Skeletal muscle cell (primary cell): ENCODE data around the gene PTGER4.

Experiments
- DNase-seq: peaks from one replicate; pipeline ENCODE4 v3.0.0-alpha.2; 2010; ENCODE audit warnings: low read depth
- H3K4me3 ChIP-seq: 2 replicates; pipeline ENCODE4 v1.5.1; 2011; ENCODE audit warnings: low read depth, mild to moderate bottlenecking, control low read depth, low read length, moderate library complexity

Gene PTGER4

DNA sequence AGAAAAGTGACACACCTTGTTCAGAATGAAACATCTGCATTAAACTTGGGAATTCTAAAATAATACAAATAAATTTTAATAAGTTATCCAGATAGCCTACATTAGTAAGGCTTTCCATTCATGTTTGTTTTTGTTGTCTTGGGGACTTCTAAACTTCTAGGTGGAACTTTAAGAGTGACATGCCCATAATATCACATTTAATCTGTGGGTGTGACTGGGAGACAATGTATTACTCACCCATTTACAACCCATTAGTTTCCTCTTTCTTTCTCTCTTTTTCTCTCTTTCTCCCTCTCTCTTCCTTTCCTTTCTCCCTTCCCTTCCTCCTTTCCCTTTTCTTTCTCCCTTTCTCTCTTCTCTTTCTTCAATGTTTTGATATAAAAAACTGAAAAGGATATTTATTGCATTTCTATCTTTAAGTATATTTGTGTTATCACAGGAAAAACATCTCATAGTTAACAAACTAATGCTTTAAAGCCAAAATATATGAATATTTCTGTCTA is 12.5 kb upstream of the PTGER4 start:
- no peak overlapping the region for H3K4me3 ChIP-seq
- no peak for DNase-seq

DNA sequence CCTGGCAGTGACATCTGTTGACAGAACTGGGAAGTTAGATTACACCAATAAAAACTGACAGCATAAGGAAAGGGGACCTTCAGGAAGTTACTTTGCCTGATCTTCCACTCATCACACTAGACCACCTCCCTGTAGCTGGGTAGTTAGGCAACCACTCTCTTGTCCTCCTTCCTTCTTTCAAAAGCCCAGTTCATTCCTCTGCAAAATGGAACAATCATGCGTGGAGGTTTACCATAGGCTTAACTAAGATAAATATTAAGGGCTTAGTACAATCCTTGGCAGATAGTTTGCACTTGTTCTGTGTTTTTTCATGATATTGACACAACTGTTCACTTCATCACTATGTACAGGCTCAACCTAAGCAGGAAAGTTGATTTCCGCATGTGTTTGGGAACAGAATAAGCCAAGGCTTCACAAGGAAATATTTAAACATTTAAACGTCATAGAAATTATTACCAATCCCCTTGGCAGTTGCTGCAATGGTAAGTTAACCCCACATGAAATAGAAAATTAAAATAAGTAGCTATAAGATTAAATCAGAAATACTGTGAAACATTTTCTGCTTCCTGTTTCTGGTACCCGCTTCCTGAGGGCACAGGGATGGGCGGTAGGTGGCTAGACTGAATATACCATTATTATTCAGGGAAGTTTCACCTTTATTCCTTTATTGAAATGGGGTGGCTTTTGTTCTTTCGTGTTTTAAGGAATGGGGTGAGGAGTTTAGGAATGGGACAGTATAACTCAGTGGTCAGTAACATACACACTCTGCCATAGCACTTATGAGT is 9.9 kb upstream of the PTGER4 start:
- DNase-seq, result no peak
- H3K4me3 ChIP-seq, result no peak overlapping the region

DNA sequence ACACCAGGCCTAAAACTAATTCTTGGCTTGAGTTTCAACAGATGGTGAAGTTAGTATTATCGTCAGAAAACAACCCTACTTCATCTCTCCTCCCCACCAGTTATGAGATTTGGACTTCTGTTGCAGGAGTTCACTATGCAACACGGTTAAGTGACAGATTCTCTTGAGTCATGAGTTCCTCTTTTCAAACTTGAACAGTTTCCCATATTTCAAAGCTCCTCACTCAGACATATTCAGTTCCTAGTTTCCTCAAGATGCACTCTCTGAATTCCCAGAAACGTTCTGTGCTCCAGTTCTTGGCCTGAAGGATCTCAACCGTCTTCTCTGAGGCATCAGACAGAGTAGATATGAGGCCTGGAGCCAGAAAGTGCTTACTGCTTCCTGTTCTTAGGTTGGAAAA is 7.3 kb upstream of the PTGER4 start:
- no peak overlapping the region for H3K4me3 ChIP-seq
- DNase-seq, result no peak

DNA sequence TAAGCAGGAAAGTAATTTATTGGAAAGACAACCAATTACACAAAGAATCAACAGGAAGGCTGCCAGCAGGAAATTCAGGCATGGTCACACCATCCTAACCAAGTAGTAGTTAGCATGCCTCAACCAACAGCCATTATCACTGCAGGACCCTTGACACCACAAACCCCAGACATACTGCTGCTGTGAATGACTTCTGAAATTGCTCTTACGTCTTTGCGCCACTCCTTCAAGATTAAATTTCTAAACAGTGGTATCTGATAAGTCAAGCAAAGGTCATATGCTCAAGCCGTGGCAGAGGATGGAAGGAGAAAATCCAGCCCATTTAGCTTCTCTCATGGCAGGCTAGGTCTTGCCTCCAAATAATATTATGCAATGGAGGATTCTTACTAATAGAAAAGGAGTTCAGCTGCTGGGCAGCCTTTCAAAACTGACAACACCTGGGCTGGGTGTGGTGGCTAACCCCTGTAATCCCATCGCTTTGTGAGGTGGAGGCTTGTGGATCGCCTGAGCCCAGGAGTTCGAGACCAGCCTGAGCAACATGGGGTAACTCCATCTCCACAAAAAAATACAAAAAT is 5.0 kb upstream of the PTGER4 start:
- H3K4me3 ChIP-seq, result no peak overlapping the region
- no peak for DNase-seq

DNA sequence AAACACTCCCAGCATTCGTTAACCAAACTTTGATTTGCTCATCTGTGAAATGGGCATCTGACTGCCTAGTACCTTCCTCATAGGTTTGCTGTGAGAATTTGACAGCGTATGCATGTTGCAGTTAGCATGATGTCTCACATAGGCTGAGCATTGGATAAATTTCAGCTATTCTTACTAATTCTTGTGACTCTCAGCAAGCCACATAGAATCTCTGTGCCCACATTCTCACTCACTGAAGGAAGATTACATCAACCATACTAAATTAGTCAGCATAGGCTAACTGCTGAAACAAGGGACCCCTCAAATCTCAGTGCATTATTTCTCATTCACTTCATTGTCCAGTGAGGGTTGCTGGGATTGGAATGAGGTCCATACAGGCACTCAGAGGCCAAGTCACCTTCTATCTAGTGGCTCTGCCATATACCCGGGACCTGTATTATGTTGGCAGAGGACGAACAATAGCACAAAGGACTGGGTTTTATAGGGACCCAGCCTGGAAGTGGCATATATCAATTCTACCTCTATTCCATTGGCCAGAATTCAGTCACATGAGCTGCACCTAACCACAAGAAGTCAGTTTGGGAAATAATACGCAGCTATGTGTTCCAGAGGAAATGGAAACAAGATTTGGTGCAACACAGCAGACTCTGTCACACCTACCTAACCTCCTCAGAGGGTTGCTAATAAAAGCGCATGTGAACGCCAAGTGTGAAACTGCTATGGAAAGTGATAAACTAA is 4.2 kb upstream of the PTGER4 start:
- DNase-seq, result no peak
- no peak overlapping the region for H3K4me3 ChIP-seq

DNA sequence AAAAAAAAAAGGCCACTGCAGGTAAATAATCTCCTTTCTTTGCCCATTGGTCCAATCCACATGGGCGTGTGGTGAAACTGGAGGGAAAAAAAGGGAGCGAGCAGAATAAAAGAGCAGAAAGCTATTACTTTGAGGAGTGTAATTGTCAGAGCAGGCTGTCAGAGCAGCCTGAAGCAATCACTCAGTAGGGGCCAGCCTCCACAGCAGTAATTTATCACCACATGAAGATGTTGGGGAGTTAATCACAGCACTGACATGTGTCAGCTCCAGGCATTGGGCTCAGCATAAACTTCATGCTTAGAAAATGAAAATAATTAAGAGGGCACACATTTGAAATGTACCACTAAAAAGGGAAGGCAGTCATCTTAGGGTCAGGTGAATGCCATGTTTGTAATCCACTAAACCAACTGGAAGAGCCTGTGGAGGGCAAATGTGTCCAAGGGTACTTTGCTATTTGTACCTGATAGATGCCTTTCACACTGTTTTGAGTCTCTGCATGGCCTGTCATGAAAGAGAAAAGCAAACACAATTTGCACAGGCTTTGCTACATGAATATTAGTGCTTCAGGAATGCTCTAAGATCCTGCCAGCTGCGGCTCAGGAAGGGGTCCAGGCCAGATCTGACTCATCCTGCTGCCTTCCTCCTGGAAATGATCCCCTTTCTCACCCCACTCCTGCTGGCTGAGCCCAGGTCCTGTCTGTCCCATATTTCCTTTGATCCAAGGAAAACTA is 2.9 kb upstream of the PTGER4 start:
- no peak overlapping the region for H3K4me3 ChIP-seq
- DNase-seq, result peak; percentile 69

DNA sequence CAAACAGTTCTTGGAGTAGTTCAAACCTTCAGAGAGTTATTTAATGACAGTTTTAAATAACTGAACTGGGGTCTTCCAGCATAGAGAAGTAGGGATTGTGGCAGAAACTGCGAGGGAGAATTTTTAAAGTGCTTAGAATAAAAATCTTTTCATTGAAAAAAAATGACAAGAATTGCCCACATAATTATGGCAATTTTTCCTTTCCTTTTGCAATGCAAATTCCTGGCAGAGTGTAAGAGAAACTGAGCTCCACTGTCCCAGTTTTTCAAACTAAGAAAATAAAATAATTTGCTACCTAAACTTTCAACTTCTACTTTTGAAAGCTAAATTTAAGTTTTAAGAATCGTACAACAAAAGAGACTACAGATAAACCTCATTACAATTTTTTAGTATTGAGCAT is 2.3 kb upstream of the PTGER4 start:
- no peak overlapping the region for H3K4me3 ChIP-seq
- no peak for DNase-seq

DNA sequence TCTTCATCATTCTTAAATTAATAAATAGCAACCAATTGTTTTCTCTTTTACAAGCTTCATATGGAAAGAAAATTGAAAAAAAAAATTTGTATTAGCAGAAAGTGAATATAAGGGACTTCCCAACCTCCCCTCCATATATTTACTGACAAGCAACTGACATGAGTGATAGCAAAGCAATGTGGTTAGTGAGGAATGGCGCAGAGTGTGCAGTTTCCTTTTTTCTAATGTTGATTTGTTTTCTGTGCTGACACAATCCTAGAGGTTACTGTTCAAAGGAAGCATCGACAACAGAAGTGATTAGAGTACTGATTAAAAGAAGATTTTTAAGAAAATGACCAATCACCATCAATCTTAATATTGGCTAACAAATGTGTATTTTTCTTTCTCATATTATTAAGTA is 1.7 kb upstream of the PTGER4 start:
- no peak for DNase-seq

DNA sequence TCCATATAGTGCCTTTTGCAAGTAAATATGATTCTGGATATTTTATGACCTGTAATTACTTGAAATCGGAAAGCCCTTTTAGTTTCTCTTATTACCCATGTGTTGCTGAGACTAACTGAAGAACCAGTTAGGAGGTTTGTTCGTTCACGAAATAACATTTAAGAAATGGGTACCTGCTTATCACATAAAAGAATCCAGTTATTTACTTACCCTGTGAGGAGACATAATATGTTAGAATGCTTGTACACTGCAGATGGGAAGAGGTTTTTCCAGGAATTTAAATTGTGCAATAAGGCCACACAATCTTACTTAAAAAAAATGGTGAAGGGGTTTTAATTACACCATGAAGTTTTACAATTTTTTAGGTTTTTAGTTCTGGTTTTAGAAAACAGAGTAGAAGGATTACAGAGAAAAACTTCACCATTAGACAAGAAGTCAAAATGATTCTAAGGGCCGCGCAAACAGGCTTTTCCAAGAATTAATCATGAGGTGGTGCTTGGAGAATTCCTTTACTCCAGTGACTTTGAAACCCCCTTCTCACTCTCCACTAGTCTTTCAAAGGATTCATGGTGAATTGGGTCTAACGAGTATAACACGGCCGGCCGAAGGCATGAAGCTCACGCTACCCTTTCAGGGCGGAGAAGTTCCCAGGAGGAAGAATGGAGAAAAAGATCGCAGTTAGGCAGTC is 1.1 kb upstream of the PTGER4 start:
- no peak for DNase-seq
- H3K4me3 ChIP-seq, result peak overlapping the region; percentile 75

More for the DNA sequence above, 1.7 kb upstream of the PTGER4 start:
- peak overlapping the region; percentile 75 for H3K4me3 ChIP-seq

DNA sequence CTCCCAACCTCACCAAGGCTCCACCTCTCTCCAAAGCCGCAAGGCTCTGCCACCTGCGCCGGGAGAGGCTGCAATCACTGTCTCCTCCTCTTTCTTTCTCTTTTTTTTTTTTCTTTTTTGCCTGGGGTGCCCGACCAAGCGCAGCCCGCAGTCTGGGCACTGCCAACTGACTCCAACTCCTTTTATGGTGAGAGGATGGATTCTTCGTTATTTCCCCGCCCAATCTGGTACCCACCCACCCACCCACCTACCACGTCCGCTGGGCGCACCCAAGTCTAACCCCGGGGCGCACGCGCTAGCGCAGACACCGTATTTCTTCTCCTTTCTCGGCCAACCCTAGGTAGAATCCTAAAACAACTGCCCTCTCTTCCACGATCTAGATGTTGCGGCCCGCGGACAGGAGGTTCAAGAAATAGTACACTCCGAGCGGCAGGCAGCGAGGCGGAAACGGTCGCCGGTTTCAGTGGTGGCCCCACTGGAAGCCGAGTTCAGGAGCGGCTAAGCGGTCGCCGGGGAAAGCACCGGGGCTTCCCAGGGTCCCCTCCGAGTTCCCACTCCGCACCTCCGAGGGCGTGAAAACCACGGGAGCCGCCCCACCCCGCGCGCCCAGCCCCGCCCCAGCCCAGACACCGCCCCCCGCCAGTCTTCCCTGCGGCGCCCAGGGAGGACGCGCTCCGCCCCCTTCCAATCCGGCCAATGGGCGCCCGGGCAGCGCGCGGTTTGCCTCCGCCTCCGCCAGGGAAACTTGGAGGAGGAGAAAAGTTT is 385 bp upstream of the PTGER4 start:
- H3K4me3 ChIP-seq, result peak overlapping the region; percentile 75
- DNase-seq, result peak; percentile 78

DNA sequence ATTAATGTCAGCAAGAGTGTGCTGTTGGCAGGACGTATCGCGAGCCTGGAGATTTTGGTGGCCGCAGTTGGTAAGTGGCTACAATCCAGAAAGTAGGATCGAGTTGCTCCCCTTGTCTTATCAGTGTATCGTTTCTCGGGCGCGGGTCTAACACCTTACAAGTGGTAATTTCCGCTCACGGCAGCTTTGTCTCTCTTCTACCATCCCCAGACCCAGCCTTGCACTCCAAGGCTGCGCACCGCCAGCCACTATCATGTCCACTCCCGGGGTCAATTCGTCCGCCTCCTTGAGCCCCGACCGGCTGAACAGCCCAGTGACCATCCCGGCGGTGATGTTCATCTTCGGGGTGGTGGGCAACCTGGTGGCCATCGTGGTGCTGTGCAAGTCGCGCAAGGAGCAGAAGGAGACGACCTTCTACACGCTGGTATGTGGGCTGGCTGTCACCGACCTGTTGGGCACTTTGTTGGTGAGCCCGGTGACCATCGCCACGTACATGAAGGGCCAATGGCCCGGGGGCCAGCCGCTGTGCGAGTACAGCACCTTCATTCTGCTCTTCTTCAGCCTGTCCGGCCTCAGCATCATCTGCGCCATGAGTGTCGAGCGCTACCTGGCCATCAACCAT is 1.1 kb downstream of the PTGER4 start:
- no peak for DNase-seq
- peak overlapping the region; percentile 75 for H3K4me3 ChIP-seq

DNA sequence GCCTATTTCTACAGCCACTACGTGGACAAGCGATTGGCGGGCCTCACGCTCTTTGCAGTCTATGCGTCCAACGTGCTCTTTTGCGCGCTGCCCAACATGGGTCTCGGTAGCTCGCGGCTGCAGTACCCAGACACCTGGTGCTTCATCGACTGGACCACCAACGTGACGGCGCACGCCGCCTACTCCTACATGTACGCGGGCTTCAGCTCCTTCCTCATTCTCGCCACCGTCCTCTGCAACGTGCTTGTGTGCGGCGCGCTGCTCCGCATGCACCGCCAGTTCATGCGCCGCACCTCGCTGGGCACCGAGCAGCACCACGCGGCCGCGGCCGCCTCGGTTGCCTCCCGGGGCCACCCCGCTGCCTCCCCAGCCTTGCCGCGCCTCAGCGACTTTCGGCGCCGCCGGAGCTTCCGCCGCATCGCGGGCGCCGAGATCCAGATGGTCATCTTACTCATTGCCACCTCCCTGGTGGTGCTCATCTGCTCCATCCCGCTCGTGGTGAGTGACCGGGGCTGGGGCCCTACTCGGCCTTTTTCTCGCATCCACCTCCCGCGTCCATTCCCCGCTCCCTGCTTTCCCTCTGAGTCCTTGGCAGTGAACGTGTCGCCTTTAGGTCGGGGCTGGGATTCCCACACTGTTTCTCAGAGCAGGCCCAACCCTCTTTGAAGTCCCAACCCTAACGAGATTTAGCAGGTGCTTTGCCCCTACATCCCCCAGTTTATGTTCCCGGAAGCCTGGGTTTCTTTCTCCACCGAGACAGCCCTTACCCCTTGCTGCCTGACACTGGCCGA is 1.8 kb downstream of the PTGER4 start:
- no peak for DNase-seq
- peak overlapping the region; percentile 75 for H3K4me3 ChIP-seq

DNA sequence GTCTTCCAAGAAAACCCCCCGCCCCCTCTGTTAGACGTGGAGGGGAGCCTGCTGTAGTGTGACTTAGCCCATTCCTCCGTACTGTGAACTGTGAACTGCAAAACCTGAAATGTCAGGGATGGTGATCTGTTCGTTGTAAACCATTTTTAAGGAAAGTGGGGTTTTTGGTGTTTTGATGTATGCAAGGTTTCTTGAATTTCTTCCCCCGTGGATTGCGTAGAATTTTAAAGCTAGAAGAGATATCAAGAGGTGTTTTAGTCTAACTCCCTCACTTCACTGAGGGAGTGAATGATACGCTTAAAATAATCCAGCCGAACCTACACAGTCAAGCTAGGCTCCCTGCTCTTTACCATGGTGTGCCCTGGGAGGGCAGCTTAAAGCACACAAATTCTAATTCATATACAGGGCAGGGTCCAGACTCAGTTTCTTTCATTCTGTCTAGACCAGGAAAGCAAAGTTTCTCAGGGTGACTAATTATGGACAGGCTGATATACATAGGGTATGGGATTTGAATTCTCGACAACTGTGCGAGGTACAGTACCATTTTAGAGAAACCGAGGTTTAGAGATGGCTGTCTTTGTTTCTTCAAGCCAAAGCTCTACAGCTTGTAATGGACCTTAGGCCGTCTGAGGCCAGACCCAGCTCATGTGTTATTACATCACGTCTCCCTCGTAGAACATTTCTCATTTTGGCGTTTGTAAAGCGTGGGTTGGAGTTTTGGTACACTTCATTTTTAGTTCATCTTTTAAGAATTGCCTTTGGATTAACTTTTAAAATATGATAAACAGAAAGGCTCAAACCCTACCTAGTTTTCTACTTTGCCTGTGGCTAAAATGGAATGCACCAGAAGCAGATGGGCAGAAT is 2.7 kb downstream of the PTGER4 start:
- H3K4me3 ChIP-seq, result peak overlapping the region; percentile 75
- no peak for DNase-seq

DNA sequence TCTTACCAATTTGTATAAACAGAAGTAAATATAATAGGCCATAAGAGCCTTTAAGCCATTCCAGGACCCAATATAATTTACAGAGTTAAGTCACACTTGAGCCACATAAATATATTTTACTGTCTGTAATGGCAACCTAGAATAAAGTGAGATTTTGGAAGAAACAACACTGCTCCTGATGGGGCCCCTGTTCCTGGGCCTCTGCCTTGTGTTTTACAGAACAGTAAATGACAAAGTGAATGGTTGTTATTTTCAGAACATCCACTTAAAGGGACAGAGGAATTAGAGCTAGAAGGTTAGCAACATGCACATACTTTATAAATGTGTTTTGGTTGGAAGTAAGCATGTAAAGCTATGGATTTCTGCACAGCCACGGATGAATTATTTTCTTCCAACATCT is 3.6 kb downstream of the PTGER4 start:
- no peak for DNase-seq
- H3K4me3 ChIP-seq, result peak overlapping the region; percentile 75

DNA sequence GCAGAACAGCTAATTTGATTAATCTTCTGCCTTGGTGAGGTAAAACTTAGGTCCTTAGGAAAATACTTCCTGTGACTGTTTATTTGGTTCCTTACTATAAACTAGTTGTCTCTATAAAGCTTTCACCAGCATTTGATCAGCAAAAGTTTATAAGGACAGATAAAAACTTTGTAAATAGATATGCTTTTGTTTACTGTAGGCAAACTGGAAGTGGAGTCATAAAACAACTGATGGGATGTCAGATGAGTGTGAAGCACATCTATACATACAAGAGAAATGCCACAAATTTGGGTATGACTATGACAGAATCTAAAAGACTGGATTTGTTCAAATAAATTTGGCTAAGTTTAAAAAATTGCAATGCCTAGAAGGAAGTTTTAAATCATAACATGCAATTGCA is 5.5 kb downstream of the PTGER4 start:
- peak overlapping the region; percentile 33 for H3K4me3 ChIP-seq
- DNase-seq, result no peak

DNA sequence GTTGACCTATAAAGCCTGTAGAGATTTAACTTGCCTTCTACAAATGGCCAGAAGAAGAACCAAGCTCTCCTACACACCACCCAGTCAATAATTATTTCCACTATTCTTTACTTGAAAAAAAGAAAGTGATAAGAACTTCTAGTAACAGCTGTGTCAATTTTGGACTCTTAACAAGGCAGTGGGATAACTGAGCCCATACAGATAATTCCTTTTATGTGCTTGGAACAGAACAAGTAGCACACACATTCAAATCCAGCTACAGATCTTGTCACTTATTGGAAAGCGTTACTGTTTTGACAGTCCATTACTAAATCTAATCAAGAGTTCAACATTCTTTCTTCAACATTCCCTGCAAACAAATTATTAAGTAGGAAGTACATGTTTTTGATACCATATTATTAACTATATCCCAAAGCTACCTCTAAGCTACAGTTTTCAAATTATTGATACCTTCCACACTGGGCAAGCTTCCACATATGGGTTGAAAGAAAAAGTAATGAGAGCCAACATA is 6.3 kb downstream of the PTGER4 start:
- H3K4me3 ChIP-seq, result no peak overlapping the region
- DNase-seq, result no peak
